Ecto neural progenitor cell (in vitro differentiated cells): ENCODE results near the gene TCF20.
A peak's percentile ranks its signal among the peaks of the same experiment; 100 is the strongest.

Experiments
- DNase-seq: peaks from one replicate; pipeline ENCODE4 v3.0.0-alpha.2; 2018; ENCODE audit warnings: low spot score

Gene TCF20

DNA sequence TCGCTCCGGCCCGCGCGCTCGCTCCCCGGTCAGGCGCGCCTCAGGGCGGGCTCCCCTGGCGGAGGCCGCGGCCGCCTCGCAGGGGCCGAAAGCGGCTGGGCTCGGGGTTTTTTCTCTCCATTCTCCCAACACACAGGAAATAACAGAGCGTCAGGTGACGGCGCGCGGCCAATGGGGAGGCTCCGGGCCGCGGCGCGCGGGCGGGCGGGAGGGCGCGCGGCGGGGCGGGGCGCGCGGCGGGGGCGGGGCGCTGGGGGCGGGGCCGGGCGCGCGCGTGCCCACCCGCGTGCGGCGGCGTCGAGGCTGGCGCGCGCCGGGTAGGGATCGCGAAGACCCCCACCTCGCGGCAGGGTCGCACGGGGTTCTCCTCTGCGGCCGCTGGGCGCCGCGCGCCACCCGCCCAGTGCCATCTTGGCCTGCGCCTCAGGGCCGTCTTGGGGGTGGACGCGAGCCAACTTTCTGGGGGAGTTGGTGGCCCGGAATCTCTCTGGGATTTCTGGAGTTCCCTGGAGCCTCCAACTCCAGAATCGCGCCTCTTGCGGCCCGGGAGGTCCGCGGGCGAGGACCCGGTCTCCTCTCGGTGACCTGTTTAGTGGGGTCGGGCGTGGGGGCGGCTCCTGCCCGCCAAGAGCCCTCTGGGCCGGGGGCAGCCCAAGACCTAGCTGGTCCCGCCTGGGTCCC lies at the start of gene TCF20:
TSS of gene TCF20 (minus strand) at position 144 of the 681 bp plus-strand sequence. CDS start 55,348 bp downstream, outside the sequence.
- DNase-seq: peak; percentile 84

GRCh38 chr22:42319386-42319785 lies 48.9 kb upstream of the TCF20 start:
- DNase-seq: no peak

GRCh38 chr22:42318967-42319366 lies 48.5 kb upstream of the TCF20 start:
- DNase-seq: no peak

GRCh38 chr22:42317691-42318547 lies 47.5 kb upstream of the TCF20 start:
- DNase-seq: no peak

DNA sequence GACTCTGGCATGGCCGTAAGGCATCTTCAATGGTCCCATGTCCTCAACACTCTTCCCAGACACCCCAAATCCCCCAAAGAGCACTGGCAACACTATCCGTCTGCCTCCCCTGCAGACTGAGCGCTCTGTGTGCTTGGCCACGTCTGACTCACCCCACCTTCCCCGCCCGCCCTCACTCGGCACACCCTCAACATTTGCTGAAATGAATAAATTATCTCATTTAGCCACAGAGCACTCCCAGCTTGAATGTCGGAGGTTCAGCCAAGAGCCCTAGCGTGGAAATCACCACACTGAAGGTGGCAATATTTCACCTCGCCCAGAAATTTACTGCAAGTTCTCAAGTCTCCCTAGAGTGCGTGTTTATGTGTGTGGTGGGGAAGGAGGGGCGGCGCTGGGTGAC lies 46.6 kb upstream of the TCF20 start:
- DNase-seq: no peak

DNA sequence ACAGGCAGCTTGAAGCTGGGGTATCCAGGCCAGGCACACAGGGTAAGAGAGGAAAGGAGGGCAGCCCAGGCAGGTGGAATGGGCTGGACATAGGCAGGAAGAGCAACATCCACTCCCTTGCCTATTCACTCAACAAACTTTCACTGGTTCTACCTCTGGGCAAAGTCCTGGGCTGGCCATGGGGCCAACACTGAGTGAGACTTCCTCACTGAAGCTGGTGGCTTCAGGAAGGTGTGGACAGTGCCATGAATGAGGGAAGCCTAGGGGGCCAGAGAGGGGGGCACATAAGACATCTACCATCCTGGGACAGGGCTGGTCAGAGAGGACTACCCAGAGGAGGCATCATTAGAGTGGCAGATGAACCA lies 44.9 kb upstream of the TCF20 start:
- DNase-seq: no peak

DNA sequence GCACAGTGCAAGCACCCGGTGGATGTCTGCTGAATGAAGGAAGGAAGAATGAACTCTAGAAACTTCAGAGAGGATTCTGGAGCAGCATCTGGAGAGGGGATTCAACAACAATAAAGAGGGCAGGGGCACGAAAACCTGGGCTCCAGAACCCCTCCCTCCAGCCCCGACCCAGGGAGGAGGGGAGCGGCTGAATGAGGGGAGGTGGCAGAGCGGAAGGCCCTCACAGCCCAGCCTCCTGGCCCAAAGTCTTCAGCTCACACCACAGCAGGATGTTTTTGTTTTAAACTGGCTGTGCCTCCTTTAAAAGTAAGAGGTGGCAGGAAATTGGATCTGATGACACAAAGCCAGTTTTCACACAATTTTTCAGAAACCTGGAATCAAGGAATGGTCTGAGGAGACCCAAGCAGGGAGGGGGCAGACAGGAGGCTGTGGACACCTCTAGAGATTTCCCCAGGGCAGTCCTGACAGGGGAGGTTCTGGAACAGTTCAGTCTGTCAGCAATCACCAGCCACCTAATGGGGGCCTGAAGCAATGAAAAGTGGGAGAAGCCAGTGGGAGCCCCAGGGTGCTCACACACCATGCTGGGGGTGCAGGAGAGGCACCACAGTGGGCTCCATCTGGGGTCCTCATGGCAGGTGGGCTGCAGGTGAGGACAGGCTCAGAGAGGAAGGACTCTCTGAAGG lies 44.4 kb upstream of the TCF20 start:
- no peak for DNase-seq

- DNase-seq: peak; percentile 79
Measured at GRCh38 chr22:42313804-42314581, 43.5 kb upstream of the TCF20 start.

- DNase-seq: no peak
Measured at GRCh38 chr22:42313204-42313603, 42.8 kb upstream of the TCF20 start.

GRCh38 chr22:42310291-42311015 lies 40.0 kb upstream of the TCF20 start:
- no peak for DNase-seq

DNA sequence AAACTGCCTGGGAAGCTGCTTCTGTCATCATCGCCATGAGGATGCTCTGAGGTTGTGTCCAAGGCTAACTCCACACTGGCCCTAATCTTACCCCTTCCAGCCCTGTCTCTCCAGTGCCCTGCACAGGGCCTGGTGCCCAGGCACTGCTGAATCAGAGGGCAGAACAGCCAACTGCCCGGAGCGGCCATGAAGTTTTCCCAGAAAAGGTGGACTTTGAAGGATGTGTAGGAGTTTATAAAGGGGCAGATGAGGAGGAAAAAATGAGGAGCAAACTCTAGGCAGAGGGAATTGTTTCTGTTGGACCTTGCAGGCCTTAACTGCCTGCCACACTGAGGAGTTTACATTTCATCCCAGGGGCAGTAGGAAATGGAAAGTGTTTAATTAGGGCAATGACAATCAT lies 39.4 kb upstream of the TCF20 start:
- DNase-seq: no peak

DNA sequence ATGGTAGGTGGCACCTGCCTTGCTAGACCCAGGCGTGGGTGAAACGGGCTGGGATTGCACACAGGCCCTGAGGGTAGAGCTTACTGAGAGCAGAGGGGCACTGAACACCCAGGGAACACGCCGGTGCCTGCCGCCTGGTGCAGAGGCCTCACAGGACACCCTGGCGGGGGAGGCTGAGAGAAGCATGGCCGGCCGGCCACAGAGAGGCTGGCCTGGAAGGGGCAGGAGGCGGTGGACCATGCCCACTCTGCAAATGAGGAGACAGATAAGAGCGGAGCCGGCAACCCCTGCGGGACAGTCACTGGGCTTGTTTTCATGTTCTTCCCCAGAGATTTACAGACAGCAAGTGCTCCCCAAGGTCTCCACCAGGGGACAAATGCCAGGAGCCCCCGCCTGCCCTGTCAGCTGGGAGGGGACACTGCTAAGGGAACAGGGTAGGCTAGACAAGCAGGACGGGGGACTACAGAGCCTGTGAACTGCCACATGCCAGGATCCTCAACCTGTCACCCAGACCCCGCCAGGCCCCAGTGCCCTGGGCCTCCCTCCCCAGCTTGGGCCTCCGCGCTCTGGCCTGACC lies 38.5 kb upstream of the TCF20 start:
- DNase-seq: no peak

DNA sequence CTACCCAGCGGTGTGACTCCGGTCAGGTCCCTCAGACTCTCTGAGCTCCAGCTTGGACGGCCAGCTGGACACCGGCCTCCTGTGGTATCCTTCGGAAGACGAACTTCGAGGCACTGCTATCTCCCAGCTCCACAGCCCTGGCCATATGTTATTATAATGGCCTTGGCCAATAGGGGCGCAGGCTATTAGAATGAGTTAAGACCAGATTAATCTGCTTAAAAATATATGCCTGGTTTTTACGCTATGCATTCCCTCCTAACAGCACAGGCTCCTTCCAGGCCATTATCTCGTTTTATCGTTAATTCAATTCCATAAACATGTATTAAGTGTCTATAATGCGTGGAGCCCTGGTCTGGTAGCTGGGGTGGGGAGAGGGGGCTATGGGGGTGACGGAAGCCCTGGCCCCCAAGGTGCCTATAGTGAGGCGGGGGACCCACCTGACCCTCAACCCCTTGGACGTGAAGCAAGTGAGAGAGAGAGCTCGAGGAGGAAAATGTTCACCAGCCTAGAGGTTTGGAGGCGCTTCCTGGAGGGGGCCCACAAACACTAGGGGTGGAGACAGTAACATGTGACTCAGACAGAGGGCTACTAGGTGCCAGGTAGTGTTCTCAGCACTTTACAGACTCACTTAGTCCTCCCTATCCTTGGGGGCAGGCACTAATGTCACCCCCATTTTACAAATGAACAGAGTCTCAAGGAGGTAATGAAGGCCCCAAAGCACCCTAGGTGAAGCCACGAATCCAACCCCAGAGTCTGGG lies 37.5 kb upstream of the TCF20 start:
- DNase-seq: no peak

- DNase-seq: no peak
Measured at GRCh38 chr22:42306010-42306409, 35.6 kb upstream of the TCF20 start.

GRCh38 chr22:42304324-42304790 lies 33.9 kb upstream of the TCF20 start:
- no peak for DNase-seq

DNA sequence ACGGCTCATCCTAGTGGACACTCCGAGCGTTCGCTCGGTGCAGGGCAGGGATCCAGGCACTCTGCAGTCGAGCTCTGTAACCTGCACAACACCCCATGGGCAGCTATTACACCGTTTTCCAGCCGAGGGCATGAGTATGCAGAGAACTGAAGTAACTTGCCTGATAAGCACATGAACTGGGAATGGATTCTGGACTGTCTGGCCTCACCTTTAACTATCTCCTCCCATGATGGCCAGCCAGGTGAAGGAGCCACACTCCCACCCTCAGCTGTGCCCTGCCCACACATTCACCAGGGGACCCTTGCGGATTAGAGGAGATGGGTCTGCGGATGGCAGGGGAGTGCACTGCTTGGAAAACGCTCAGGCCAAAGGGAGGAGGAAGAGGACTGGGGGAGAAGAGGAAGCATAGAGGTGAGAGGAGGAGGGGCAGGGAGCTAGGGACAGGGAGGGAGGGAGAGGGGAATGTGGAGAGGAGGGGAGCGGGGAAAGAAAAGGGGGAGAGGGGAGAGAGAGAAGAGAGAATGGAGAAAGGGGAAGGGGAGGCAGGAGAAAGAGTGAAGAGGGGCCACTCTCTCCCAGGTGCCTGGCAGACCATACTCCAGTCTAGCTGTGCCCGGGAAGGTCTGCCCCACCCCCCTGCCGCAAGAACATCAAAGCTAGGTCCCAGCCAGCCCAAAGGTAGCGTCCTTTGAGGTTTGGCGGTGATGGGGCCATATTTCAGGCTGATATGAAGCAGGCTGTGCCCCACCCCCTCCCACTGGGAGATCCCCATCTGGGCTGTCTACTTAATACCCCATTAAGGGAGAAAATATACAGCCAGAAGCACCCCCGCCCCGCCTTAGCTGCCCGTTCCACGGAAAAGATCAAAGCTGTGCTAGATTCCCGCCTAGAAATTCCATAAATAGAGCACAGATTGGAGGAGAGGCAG lies 33.2 kb upstream of the TCF20 start:
- no peak for DNase-seq

DNA sequence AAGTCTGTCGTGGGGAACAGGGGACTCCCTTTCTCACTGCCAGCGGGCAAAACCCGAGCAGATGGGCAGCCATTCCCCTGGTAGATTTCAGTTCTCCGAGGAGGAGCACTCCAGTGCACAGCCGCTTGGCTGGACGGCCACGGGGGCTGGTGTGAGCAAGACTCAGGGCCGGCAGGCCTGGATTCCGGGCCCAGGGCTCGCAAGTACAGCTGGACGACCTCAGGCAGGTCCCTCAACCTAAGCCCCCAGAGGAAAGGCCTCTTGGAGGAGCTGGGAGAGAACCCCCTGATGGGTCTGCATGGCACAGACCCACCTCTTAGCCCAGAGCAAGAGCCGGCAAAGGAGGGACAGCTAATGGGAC lies 31.3 kb upstream of the TCF20 start:
- DNase-seq: no peak

GRCh38 chr22:42301077-42301741 lies 30.8 kb upstream of the TCF20 start:
- DNase-seq: no peak
